NB4 (cell line): ENCODE data around the gene ABCB1.
A peak's percentile ranks its signal among the peaks of the same experiment; 100 is the strongest.
"Not testable (repeated sequence)": the region's sequence is repeated elsewhere in the genome, so short reads cannot be mapped to it uniquely, and the experiment has no call there.

ENCODE experiments used
- DNase-seq: peaks from one replicate; pipeline ENCODE4 v3.0.0; 2010; ENCODE audit warnings: low read depth
- H3K4me3 ChIP-seq: one replicate; pipeline ENCODE4 v1.5.1; 2011; ENCODE audit warnings: mild to moderate bottlenecking, low read depth, low read length, moderate library complexity
- MYC ChIP-seq: IDR thresholded peaks from 2 replicates; pipeline ENCODE4 v1.6.1; 2011; ENCODE audit warnings: low read depth, low read length
- POLR2A ChIP-seq: IDR thresholded peaks from 2 replicates; pipeline ENCODE4 v1.6.1; 2011; ENCODE audit warnings: mild to moderate bottlenecking; ENCODE audit not compliant: insufficient read length; ENCODE audit errors: extremely low read depth
- TF ChIP-seq, protein P1 (sequence below): IDR thresholded peaks from 2 replicates; pipeline ENCODE4 v1.6.1; 2011; ENCODE audit warnings: low read depth, low read length
- TF ChIP-seq, protein P2 (sequence below): IDR thresholded peaks from one replicate; pipeline ENCODE4 v1.5.1; 2012; ENCODE audit warnings: low read depth, low read length

Gene ABCB1

GRCh38 chr7:87574630-87575029, 26.1 kb downstream of the ABCB1 start:
- peak; percentile 31 for DNase-seq
- TF ChIP-seq, protein P1, sequence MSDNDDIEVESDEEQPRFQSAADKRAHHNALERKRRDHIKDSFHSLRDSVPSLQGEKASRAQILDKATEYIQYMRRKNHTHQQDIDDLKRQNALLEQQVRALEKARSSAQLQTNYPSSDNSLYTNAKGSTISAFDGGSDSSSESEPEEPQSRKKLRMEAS = no peak
- TF ChIP-seq, protein P2, sequence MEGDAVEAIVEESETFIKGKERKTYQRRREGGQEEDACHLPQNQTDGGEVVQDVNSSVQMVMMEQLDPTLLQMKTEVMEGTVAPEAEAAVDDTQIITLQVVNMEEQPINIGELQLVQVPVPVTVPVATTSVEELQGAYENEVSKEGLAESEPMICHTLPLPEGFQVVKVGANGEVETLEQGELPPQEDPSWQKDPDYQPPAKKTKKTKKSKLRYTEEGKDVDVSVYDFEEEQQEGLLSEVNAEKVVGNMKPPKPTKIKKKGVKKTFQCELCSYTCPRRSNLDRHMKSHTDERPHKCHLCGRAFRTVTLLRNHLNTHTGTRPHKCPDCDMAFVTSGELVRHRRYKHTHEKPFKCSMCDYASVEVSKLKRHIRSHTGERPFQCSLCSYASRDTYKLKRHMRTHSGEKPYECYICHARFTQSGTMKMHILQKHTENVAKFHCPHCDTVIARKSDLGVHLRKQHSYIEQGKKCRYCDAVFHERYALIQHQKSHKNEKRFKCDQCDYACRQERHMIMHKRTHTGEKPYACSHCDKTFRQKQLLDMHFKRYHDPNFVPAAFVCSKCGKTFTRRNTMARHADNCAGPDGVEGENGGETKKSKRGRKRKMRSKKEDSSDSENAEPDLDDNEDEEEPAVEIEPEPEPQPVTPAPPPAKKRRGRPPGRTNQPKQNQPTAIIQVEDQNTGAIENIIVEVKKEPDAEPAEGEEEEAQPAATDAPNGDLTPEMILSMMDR = no peak
- TF ChIP-seq MYC (no peak), POLR2A (no peak)
- H3K4me3 ChIP-seq = no peak overlapping the region

DNA sequence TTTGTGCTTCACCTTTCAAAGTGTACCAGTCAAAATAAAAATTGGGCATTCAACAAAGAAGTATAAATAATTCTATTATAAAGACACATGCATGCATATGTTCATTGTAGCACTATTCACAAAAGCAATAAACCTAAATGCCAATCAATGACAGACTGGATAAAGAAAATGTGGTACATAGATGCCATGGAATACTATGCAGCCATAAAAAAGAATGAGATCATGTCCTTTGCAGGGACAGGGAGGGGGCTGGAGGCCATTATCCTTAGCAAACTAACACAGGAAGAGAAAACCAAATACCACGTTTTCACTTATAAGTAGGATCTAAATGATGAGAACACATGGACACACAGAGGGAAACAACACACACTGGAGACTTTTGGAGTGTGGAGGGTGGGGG, 28.2 kb downstream of the ABCB1 start:
- not testable (repeated sequence) for DNase-seq, H3K4me3 ChIP-seq

DNA sequence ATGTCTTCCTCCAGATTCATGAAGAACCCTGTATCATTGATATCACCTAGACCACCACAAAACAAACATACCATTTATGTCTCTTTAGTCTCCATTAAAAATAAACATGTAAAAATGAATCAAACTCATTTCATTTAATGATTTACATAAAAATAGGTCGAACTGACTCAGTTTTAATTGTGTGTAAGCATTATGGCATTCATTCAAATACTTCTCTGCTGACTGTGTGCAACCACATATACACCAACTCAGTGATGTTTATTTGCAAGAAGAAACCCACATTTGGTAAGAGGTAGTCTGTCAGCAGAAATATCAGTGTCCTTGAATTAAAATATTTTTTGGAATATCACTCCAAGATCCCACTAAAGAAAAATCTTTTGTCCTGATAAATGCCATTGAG, 30.5 kb downstream of the ABCB1 start:
- no peak for DNase-seq
- H3K4me3 ChIP-seq = no peak overlapping the region
- no peak for TF ChIP-seq MYC
- TF ChIP-seq POLR2A = no peak
- TF ChIP-seq, protein P2 = no peak
- TF ChIP-seq, protein P1 = no peak

DNA sequence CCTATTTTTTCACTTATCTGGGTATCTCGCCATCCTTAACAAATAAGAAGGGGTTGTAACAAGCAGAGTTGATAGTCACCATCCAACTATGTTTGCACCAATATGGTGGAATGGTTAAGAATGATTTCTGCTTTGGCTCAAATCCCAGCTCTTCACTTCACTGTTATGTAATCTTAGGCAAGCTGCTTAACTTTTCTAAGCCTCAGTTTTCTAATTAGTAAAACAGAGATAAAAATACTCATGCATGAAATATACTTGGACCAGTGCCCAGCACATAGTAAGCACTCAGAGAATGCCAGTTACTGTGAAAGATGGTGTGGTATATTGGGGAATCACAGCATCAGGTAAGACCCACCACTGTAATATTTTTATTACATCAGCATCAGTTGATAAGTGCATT, 33.6 kb downstream of the ABCB1 start:
- no peak for DNase-seq
- H3K4me3 ChIP-seq = no peak overlapping the region
- TF ChIP-seq, protein P1 = no peak
- TF ChIP-seq POLR2A (no peak), MYC (no peak)
- TF ChIP-seq, protein P2 = no peak

DNA sequence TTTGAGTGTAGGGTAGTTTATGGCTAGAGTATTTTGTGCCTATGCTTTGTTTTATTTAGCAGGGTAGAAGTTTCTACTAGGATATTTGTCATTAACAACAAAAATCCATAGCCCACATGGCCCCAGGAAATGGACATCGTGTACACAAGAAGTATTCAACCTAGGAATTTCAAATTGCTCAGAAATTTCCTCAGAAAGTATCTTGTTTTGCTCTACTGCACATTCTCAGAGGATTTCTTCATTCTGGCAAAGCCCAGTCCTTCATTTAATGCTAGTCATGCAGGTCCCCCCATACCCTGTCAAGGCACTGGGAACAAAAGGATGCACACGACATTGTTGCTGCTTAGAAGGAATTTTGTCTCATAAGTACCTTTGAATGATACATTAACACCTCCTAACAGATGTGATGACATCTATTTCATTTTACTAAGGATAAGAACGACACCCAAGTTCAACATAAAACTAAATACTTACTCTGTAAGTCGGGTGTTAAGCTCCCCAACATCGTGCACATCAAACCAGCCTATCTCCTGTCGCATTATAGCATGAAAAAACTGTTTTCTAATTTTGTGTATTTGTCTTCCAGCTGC, 34.3 kb downstream of the ABCB1 start:
- H3K4me3 ChIP-seq = no peak overlapping the region
- TF ChIP-seq MYC (no peak), POLR2A (no peak)
- TF ChIP-seq, protein P1 = no peak
- TF ChIP-seq, protein P2 = no peak
- DNase-seq = no peak

DNA sequence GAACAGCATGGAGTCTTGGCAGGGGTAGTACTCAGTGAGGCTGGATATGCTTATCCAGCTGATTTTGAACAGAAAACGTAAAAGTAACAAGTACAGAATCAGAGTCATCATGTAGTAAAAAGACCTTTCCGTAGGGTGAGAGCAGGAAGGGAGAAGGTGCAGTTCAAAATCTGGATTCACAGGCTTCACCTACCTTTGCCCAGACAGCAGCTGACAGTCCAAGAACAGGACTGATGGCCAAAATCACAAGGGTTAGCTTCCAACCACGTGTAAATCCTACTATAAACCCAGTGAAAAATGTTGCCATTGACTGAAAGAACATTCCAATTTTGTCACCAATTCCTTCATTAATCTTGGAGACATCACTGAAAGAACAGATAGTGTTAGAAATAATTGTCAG, 34.8 kb downstream of the ABCB1 start:
- no peak for DNase-seq
- no peak overlapping the region for H3K4me3 ChIP-seq
- TF ChIP-seq POLR2A = no peak
- TF ChIP-seq MYC = no peak
- TF ChIP-seq, protein P1 = no peak
- TF ChIP-seq, protein P2 = no peak
